Measurements from ENCODE around the gene C11orf65. TPM values are rescaled to one million over a fixed set of nuclear protein-coding genes. Genes with fewer than 3 reads are reported as not detected.
A peak's percentile ranks its signal among the peaks of the same experiment; 100 is the strongest.

C11orf65 gene, protein sequence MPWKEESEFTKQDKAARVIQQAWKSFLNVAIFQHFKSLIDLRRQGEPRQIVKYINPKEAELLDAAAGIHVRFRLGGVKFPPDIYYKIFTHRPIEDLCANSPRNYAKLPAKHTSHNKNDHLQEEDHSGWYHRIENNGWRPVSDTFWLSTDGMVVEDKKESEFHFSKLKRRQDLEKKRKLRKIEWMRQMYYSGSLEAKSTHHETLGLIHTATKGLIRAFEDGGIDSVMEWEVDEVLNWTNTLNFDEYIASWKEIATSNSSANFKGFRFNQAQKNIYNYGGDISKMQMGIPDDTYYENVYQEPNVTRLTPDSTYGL
- 0.31 TPM for total RNA-seq (2013)
- polyA plus RNA-seq (not detected), polyA minus RNA-seq (not detected in 2 replicates), total RNA-seq (0 to 2.3 (median 0.16) reads per million in 11 experiments)

GRCh38 chr11:108467091-108467823, at the start of gene C11orf65:
TSS of gene C11orf65 (minus strand) at chr11:108467529. CDS start at chr11:108461559, 5,970 bp downstream.
- Histone ChIP-seq H3K9me3 (replicated peaks in 1 of 2; ENCODE audit: control insufficient read depth in 1 of 2, insufficient read depth in 1 of 2, low read length in 2 of 2) (no peaks in the 10 kb centered on the region), H3K4me3 (replicated peaks in 1 of 3; ENCODE audit: low read depth in 2 of 3, low read length in 3 of 3) (peak within 1 kb of the TSS; percentile 67 to 91 (median 69)), H3K4me2 (replicated peaks; ENCODE audit: extremely low read depth, low read length, poor library complexity, severe bottlenecking) (peak within 1 kb of the TSS; percentile 73), H4K20me1 (ENCODE audit: insufficient read depth, low read length) (no peaks in the 10 kb centered on the region), H3K27ac (ENCODE audit: low read depth in 1 of 2, low read length in 2 of 2) (peak within 1 kb of the TSS; percentile 95 to 98), H3K36me3 (replicated peaks in 1 of 2; ENCODE audit: control insufficient read depth in 1 of 2, insufficient read depth in 2 of 2, low read length in 2 of 2) (no peaks in the 10 kb centered on the region), H3K27me3 (ENCODE audit: control insufficient read depth in 2 of 2, insufficient read depth in 2 of 2, low read length in 2 of 2) (no peaks in the 10 kb centered on the region), H2AFZ (ENCODE audit: insufficient read depth, low read depth, low read length, poor library complexity, severe bottlenecking) (peak within 1 kb of the TSS; percentile 85), H3K4me1 (ENCODE audit: control insufficient read depth in 1 of 2, insufficient read depth in 2 of 2, low read length in 2 of 2) (peaks cover 18 to 25% of the 10 kb centered on the region in 2 donors), H3K79me2 (ENCODE audit: insufficient read depth, low read length) (no peaks in the 10 kb centered on the region), H3K9ac (ENCODE audit: insufficient read depth, low read length, poor library complexity, severe bottlenecking) (peak within 1 kb of the TSS; percentile 88)
- Mint-ChIP-seq H3K4me1 (peaks cover 21% of the 10 kb centered on the region), H3K4me3 (peak within 1 kb of the TSS; percentile 97 to 98), H3K9me3 (no peaks in the 10 kb centered on the region), H3K27me3 (ENCODE audit: low read depth in 3 of 3) (peaks cover 3 to 4% (median 4%) of the 10 kb centered on the region in 3 donors), H3K36me3 (no peaks in the 10 kb centered on the region), H3K27ac (peak within 1 kb of the TSS; percentile 99 to 100 (median 100))
- peak; percentile 95 to 97 (median 96) for DNase-seq
- TF ChIP-seq, protein P1, sequence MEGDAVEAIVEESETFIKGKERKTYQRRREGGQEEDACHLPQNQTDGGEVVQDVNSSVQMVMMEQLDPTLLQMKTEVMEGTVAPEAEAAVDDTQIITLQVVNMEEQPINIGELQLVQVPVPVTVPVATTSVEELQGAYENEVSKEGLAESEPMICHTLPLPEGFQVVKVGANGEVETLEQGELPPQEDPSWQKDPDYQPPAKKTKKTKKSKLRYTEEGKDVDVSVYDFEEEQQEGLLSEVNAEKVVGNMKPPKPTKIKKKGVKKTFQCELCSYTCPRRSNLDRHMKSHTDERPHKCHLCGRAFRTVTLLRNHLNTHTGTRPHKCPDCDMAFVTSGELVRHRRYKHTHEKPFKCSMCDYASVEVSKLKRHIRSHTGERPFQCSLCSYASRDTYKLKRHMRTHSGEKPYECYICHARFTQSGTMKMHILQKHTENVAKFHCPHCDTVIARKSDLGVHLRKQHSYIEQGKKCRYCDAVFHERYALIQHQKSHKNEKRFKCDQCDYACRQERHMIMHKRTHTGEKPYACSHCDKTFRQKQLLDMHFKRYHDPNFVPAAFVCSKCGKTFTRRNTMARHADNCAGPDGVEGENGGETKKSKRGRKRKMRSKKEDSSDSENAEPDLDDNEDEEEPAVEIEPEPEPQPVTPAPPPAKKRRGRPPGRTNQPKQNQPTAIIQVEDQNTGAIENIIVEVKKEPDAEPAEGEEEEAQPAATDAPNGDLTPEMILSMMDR (IDR thresholded peaks at IDR 0.05): no peak
- WGBS (ENCODE audit: insufficient coverage): 0% methylated on average over 23 of the region's 35 CpGs
- intact Hi-C loops (cut with micrococcal nuclease): loop anchor here in 1 of 2 donors (2.0 to 5.0 kb wide), 2 partner anchors 30 to 245 kb away; partner anchors contain the start of genes ATM and NPAT

- Mint-ChIP-seq H3K4me3 (no peak overlapping the region), H3K27ac (no peak overlapping the region)
- intact Hi-C loops (cut with micrococcal nuclease): no loop called here
These were observed 48.8 kb upstream of the C11orf65 start for GRCh38 chr11:108516125-108516524.

More at GRCh38 chr11:108516125-108516524, 48.8 kb upstream of the C11orf65 start:
- H3K36me3 ChIP-seq (replicated peaks in 1 of 2; ENCODE audit: control insufficient read depth in 1 of 2, insufficient read depth in 2 of 2, low read length in 2 of 2): no peaks in the 10 kb centered on the region
- H4K20me1 ChIP-seq (ENCODE audit: insufficient read depth, low read length): no peaks in the 10 kb centered on the region
- H3K9ac ChIP-seq (ENCODE audit: insufficient read depth, low read length, poor library complexity, severe bottlenecking): no peak overlapping the region
- WGBS (ENCODE audit: insufficient coverage): 95% methylated on average over 4 of the region's 4 CpGs
- no peaks in the 10 kb centered on the region for H3K4me1 Mint-ChIP-seq
- no peak overlapping the region for H3K4me3 ChIP-seq (replicated peaks in 1 of 3; ENCODE audit: low read depth in 2 of 3, low read length in 3 of 3)
- H3K27ac ChIP-seq (ENCODE audit: low read depth in 1 of 2, low read length in 2 of 2): no peak overlapping the region
- no peaks in the 10 kb centered on the region for H3K79me2 ChIP-seq (ENCODE audit: insufficient read depth, low read length)
- no peaks in the 10 kb centered on the region for H3K27me3 ChIP-seq (ENCODE audit: control insufficient read depth in 2 of 2, insufficient read depth in 2 of 2, low read length in 2 of 2)
- peaks cover 0 to 5% of the 10 kb centered on the region in 2 donors for H3K36me3 Mint-ChIP-seq
- no peak for DNase-seq
- H3K27me3 Mint-ChIP-seq (ENCODE audit: low read depth in 3 of 3): peaks cover 0 to 1% (median 0%) of the 10 kb centered on the region in 3 donors
- H3K9me3 ChIP-seq (replicated peaks in 1 of 2; ENCODE audit: control insufficient read depth in 1 of 2, insufficient read depth in 1 of 2, low read length in 2 of 2): no peaks in the 10 kb centered on the region
- no peak overlapping the region for H2AFZ ChIP-seq (ENCODE audit: insufficient read depth, low read depth, low read length, poor library complexity, severe bottlenecking)
- no peak overlapping the region for H3K4me2 ChIP-seq (replicated peaks; ENCODE audit: extremely low read depth, low read length, poor library complexity, severe bottlenecking)
- TF ChIP-seq, protein P1 (IDR thresholded peaks at IDR 0.05): no peak
- peaks cover 0 to 4% (median 0%) of the 10 kb centered on the region in 7 donors for H3K9me3 Mint-ChIP-seq
- H3K4me1 ChIP-seq (ENCODE audit: control insufficient read depth in 1 of 2, insufficient read depth in 2 of 2, low read length in 2 of 2): no peaks in the 10 kb centered on the region

All from CD14-positive monocyte (primary cell).